Neural progenitor cell (in vitro differentiated cells): ENCODE measurements around the gene KCNJ10. TPM values are rescaled to one million over a fixed set of nuclear protein-coding genes. Genes with fewer than 3 reads are reported as not detected.

ENCODE experiments used
- DNase-seq: peaks from one replicate; pipeline ENCODE4 v3.0.0-alpha.2; 2016; ENCODE audit warnings: low spot score
- H2AFZ ChIP-seq: fragments of 200-600 bp; sonication (generic); replicated peaks from 2 replicates; pipeline ENCODE4 v1.6.1; 2016; ENCODE audit warnings: antibody characterized with exemption
- H3F3A ChIP-seq: fragments of 200-600 bp; sonication (generic); 2 replicates; pipeline ENCODE4 v1.6.1; 2016; ENCODE audit warnings: antibody characterized with exemption, low read depth
- H3K27ac ChIP-seq: fragments of 200-600 bp; sonication (generic); 2 replicates; pipeline ENCODE4 v1.5.1; 2016; ENCODE audit warnings: mild to moderate bottlenecking
- H3K27me3 ChIP-seq: fragments of 200-600 bp; sonication (generic); 2 replicates; pipeline ENCODE4 v1.6.1; 2016; ENCODE audit warnings: mild to moderate bottlenecking, moderate library complexity
- H3K36me3 ChIP-seq: fragments of 200-600 bp; sonication (generic); 2 replicates; pipeline ENCODE4 v1.5.1; 2016
- H3K4me1 ChIP-seq: fragments of 200-600 bp; sonication (generic); 2 replicates; pipeline ENCODE4 v1.6.1; 2016; ENCODE audit warnings: mixed run types
- H3K4me2 ChIP-seq: fragments of 200-600 bp; sonication (generic); 2 replicates; pipeline ENCODE4 v1.6.1; 2016
- H3K4me3 ChIP-seq: fragments of 200-600 bp; sonication (generic); 2 replicates; pipeline ENCODE4 v1.5.1; 2016
- H3K79me2 ChIP-seq: fragments of 200-600 bp; sonication (generic); 2 replicates; pipeline ENCODE4 v1.6.1; 2016; ENCODE audit warnings: low read depth
- H3K9ac ChIP-seq: fragments of 200-600 bp; sonication (generic); 2 replicates; pipeline ENCODE4 v1.6.1; 2016
- H3K9me3 ChIP-seq: fragments of 200-600 bp; sonication (generic); 2 replicates; pipeline ENCODE4 v1.5.1; 2016; ENCODE audit warnings: low read depth
- H4K20me1 ChIP-seq: fragments of 200-600 bp; sonication (generic); 2 replicates; pipeline ENCODE4 v1.6.1; 2016; ENCODE audit warnings: low read depth
- H3K27ac Mint-ChIP-seq: 3 replicates; pipeline ENCODE4 v1.8.0; 2021; ENCODE audit warnings: mixed read lengths
- H3K27me3 Mint-ChIP-seq: 2 replicates; pipeline ENCODE4 v1.8.0; 2022; ENCODE audit warnings: low read depth, mild to moderate bottlenecking, inconsistent platforms, moderate library complexity, mixed read lengths; ENCODE audit not compliant: insufficient read depth
- H3K36me3 Mint-ChIP-seq: 3 replicates; pipeline ENCODE4 v1.8.0; 2021; ENCODE audit warnings: mixed read lengths
- H3K4me1 Mint-ChIP-seq: 3 replicates; pipeline ENCODE4 v1.8.0; 2021; ENCODE audit warnings: mixed read lengths
- H3K4me3 Mint-ChIP-seq: 3 replicates; pipeline ENCODE4 v1.8.0; 2021; ENCODE audit warnings: mild to moderate bottlenecking, moderate library complexity, mixed read lengths
- H3K9me3 Mint-ChIP-seq: 3 replicates; pipeline ENCODE4 v1.8.0; 2020; ENCODE audit warnings: mixed read lengths
- CTCF ChIP-seq: fragments of 200-600 bp; sonication (generic); IDR thresholded peaks from 2 replicates; pipeline ENCODE4 v1.5.1; 2017; ENCODE audit warnings: antibody characterized with exemption, mild to moderate bottlenecking
- EZH2 ChIP-seq: fragments of 200-600 bp; sonication (generic); IDR thresholded peaks from 2 replicates; pipeline ENCODE4 v1.6.1; 2017; ENCODE audit warnings: antibody characterized with exemption, mild to moderate bottlenecking, moderate library complexity
- EZH2phosphoT487 ChIP-seq: fragments of 200-600 bp; sonication (generic); IDR thresholded peaks from 2 replicates; pipeline ENCODE4 v1.6.1; 2017; ENCODE audit warnings: antibody characterized with exemption
- total RNA-seq: library from RNA; depleted of rRNA; stranded (reverse); fragments of >200 nt; gene quantifications from 2 replicates; pipeline ENCODE4 v1.2.3, GENCODE V29; 2015; ENCODE audit warnings: low replicate concordance

KCNJ10 gene
- total RNA-seq, 1 donor from 2014 or later, result not detected

- peaks cover 35% of the 10 kb centered on the region for H3F3A ChIP-seq
- H3K79me2 ChIP-seq, result peaks cover 14% of the 10 kb centered on the region
- H3K4me2 ChIP-seq, result peak within 1 kb of the TSS; percentile 93
- H2AFZ ChIP-seq, result peak within 1 kb of the TSS; percentile 97
- no peaks in the 10 kb centered on the region for H3K36me3 Mint-ChIP-seq
- peaks cover 29% of the 10 kb centered on the region for H3K4me1 ChIP-seq
- peak within 1 kb of the TSS; percentile 47 for H3K9ac ChIP-seq
- TF ChIP-seq EZH2phosphoT487 (no peak), CTCF (no peak), EZH2 (no peak)
- H3K27ac Mint-ChIP-seq, result peak within 1 kb of the TSS; percentile 23
- H3K27me3 ChIP-seq, result peaks cover 18% of the 10 kb centered on the region
- peak; percentile 34 for DNase-seq
- no peaks in the 10 kb centered on the region for H3K9me3 Mint-ChIP-seq
- no peaks in the 10 kb centered on the region for H3K9me3 ChIP-seq
- H3K4me3 ChIP-seq, result peak within 1 kb of the TSS; percentile 95
- peaks cover 12% of the 10 kb centered on the region for H4K20me1 ChIP-seq
- H3K27me3 Mint-ChIP-seq, result peaks cover 8% of the 10 kb centered on the region
- H3K4me1 Mint-ChIP-seq, result peaks cover 55% of the 10 kb centered on the region
- H3K4me3 Mint-ChIP-seq, result peak within 1 kb of the TSS; percentile 86
- no peaks in the 10 kb centered on the region for H3K36me3 ChIP-seq
- H3K27ac ChIP-seq, result no peak within 1 kb of the TSS
Measured at GRCh38 chr1:160097911-160098851, 28.2 kb upstream of the KCNJ10 start, which contains the start of gene IGSF8. IGSF8 (minus strand) TSS chr1:160098619; CDS start chr1:160098472, 147 bp downstream.

- Mint-ChIP-seq H3K4me3 (peak overlapping the region; percentile 86), H3K27me3 (peaks cover 8% of the 10 kb centered on the region), H3K27ac (peak overlapping the region; percentile 23), H3K9me3 (no peaks in the 10 kb centered on the region), H3K4me1 (peaks cover 47% of the 10 kb centered on the region), H3K36me3 (no peaks in the 10 kb centered on the region)
- Histone ChIP-seq H3K36me3 (no peaks in the 10 kb centered on the region), H4K20me1 (peaks cover 12% of the 10 kb centered on the region), H3K27me3 (peaks cover 18% of the 10 kb centered on the region), H3K27ac (no peak overlapping the region), H2AFZ (no peak overlapping the region), H3K9me3 (no peaks in the 10 kb centered on the region), H3K79me2 (peaks cover 14% of the 10 kb centered on the region), H3K4me3 (peak overlapping the region; percentile 95), H3F3A (peaks cover 27% of the 10 kb centered on the region), H3K4me1 (peaks cover 24% of the 10 kb centered on the region), H3K9ac (peak overlapping the region; percentile 47), H3K4me2 (peak overlapping the region; percentile 93)
- DNase-seq, result no peak
- TF ChIP-seq EZH2phosphoT487 (no peak), EZH2 (no peak), CTCF (no peak)
Measured at GRCh38 chr1:160097151-160097910, 27.4 kb upstream of the KCNJ10 start.

- TF ChIP-seq EZH2, result no peak
- TF ChIP-seq CTCF, result no peak
- no peak for TF ChIP-seq EZH2phosphoT487
Measured at GRCh38 chr1:160096274-160097116, 26.5 kb upstream of the KCNJ10 start.

More at GRCh38 chr1:160096274-160097116, 26.5 kb upstream of the KCNJ10 start:
- Histone ChIP-seq H3K79me2 (peaks cover 14% of the 10 kb centered on the region), H3K4me2 (peak overlapping the region; percentile 93), H3K4me1 (peaks cover 24% of the 10 kb centered on the region), H2AFZ (no peak overlapping the region), H3K4me3 (no peak overlapping the region), H3K9me3 (no peaks in the 10 kb centered on the region), H3K9ac (no peak overlapping the region), H3F3A (peaks cover 21% of the 10 kb centered on the region), H3K27ac (no peak overlapping the region), H3K27me3 (peaks cover 18% of the 10 kb centered on the region), H3K36me3 (no peaks in the 10 kb centered on the region), H4K20me1 (peaks cover 12% of the 10 kb centered on the region)
- Mint-ChIP-seq H3K9me3 (no peaks in the 10 kb centered on the region), H3K27me3 (peaks cover 8% of the 10 kb centered on the region), H3K4me1 (peaks cover 38% of the 10 kb centered on the region), H3K27ac (no peak overlapping the region), H3K36me3 (no peaks in the 10 kb centered on the region), H3K4me3 (peak overlapping the region; percentile 86)
- DNase-seq, result no peak
